ENCODE measurements around the gene PFDN4.
A peak's percentile ranks its signal among the peaks of the same experiment; 100 is the strongest.

Gene PFDN4

GRCh38 chr20:54207743-54208547 is at the start of gene PFDN4:
PFDN4 (plus strand) TSS chr20:54208087; CDS start chr20:54208101, 14 bp downstream.
- peak; percentile 87 for DNase-seq

GRCh38 chr20:54158226-54158625 is 49.7 kb upstream of the PFDN4 start:
- DNase-seq = no peak

- DNase-seq = no peak
These were observed 49.0 kb upstream of the PFDN4 start for GRCh38 chr20:54158856-54159418.

- DNase-seq = no peak
These were observed 47.6 kb upstream of the PFDN4 start for GRCh38 chr20:54160065-54161007.

- DNase-seq = no peak
These were observed 46.7 kb upstream of the PFDN4 start for GRCh38 chr20:54161008-54161820.

- no peak for DNase-seq
These were observed 46.1 kb upstream of the PFDN4 start for GRCh38 chr20:54161821-54162149.

GRCh38 chr20:54162378-54163009 is 45.4 kb upstream of the PFDN4 start:
- no peak for DNase-seq

- DNase-seq = no peak
These were observed 44.5 kb upstream of the PFDN4 start for GRCh38 chr20:54163402-54163801.

- DNase-seq = no peak
These were observed 42.9 kb upstream of the PFDN4 start for GRCh38 chr20:54165014-54165413.

GRCh38 chr20:54165803-54166202 is 42.1 kb upstream of the PFDN4 start:
- no peak for DNase-seq

GRCh38 chr20:54166987-54167662 is 40.8 kb upstream of the PFDN4 start:
- no peak for DNase-seq

GRCh38 chr20:54167909-54168872 is 39.7 kb upstream of the PFDN4 start:
- DNase-seq = no peak

- no peak for DNase-seq
These were observed 38.7 kb upstream of the PFDN4 start for GRCh38 chr20:54168961-54169862.

GRCh38 chr20:54170026-54170471 is 37.8 kb upstream of the PFDN4 start:
- DNase-seq = no peak

GRCh38 chr20:54170963-54171362 is 36.9 kb upstream of the PFDN4 start:
- DNase-seq = no peak

- no peak for DNase-seq
These were observed 35.4 kb upstream of the PFDN4 start for GRCh38 chr20:54172532-54172855.

GRCh38 chr20:54172856-54173652 is 34.8 kb upstream of the PFDN4 start:
- no peak for DNase-seq

- DNase-seq = no peak
These were observed 34.0 kb upstream of the PFDN4 start, which contains the start of gene CYP24A1 for GRCh38 chr20:54173653-54174456. CYP24A1 (minus strand) TSS chr20:54173986; CDS start chr20:54173579, 407 bp downstream.

Data from activated T-cell treated with anti-CD3 and anti-CD28 coated beads, Interleukin-2, amount 50 U/mL, for 1 hour (primary cell).